Tibial artery (tissue), 4 donors: ENCODE measurements around the gene EFR3B.
"Not testable (repeated sequence)": the region's sequence is repeated elsewhere in the genome, so short reads cannot be mapped to it uniquely, and the experiment has no call there.

Experiments
- DNase-seq, 2 donors: peaks; one replicate each; pipeline ENCODE4 v3.0.0-alpha.2; 2019
- H3K27ac ChIP-seq, 2 donors: fragments of 200-600 bp; sonication (generic) in 1 of 2; 1 replicate in 1 of 2; 2 replicates in 1 of 2; pipeline ENCODE4 v1.5.1; 2018 to 2019; ENCODE audit warnings: mild to moderate bottlenecking in 1 of 2
- H3K27me3 ChIP-seq, 2 donors: fragments of 200-600 bp; sonication (generic) in 1 of 2; one replicate each; pipeline versions ENCODE4 v1.5.1 to v1.6.0; 2016 to 2019
- H3K36me3 ChIP-seq, 3 donors: fragments of 200-600 bp; sonication (generic) in 2 of 3; one replicate each; pipeline ENCODE4 v1.5.1; 2016 to 2019; ENCODE audit warnings: mild to moderate bottlenecking in 2 of 3
- H3K4me1 ChIP-seq, 4 donors: fragments of 200-600 bp; sonication (generic) in 2 of 4; 1 replicate in 3 of 4; 2 replicates in 1 of 4; pipeline ENCODE4 v1.5.1; 2016 to 2019
- H3K4me3 ChIP-seq, 2 donors: fragments of 200-600 bp; sonication (generic) in 1 of 2; 1 replicate in 1 of 2; 2 replicates in 1 of 2; pipeline ENCODE4 v1.5.1; 2018 to 2019; ENCODE audit warnings: mild to moderate bottlenecking in 2 of 2
- H3K9me3 ChIP-seq, 3 donors: fragments of 200-600 bp; sonication (generic) in 1 of 3; one replicate each; pipeline ENCODE4 v1.5.1; 2016 to 2019
- intact Hi-C: fragments of 100-400 bp; cut with DNase I; formaldehyde crosslinking; loops from one replicate; pipeline ENCODE4 v1.15.0; 2023; ENCODE audit warnings: low total_unique reads
- TF ChIP-seq, protein P1 (sequence below), 2 experiments: fragments of 200-600 bp in 1 of 2; fragments of 450-650 bp in 1 of 2; IDR thresholded peaks; one replicate each; pipeline ENCODE4 v1.5.1; 2017 to 2019; ENCODE audit warnings: antibody characterized with exemption in 2 of 2, mild to moderate bottlenecking in 1 of 2, moderate library complexity in 1 of 2

Gene EFR3B, protein sequence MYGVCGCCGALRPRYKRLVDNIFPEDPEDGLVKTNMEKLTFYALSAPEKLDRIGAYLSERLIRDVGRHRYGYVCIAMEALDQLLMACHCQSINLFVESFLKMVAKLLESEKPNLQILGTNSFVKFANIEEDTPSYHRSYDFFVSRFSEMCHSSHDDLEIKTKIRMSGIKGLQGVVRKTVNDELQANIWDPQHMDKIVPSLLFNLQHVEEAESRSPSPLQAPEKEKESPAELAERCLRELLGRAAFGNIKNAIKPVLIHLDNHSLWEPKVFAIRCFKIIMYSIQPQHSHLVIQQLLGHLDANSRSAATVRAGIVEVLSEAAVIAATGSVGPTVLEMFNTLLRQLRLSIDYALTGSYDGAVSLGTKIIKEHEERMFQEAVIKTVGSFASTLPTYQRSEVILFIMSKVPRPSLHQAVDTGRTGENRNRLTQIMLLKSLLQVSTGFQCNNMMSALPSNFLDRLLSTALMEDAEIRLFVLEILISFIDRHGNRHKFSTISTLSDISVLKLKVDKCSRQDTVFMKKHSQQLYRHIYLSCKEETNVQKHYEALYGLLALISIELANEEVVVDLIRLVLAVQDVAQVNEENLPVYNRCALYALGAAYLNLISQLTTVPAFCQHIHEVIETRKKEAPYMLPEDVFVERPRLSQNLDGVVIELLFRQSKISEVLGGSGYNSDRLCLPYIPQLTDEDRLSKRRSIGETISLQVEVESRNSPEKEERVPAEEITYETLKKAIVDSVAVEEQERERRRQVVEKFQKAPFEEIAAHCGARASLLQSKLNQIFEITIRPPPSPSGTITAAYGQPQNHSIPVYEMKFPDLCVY

DNA sequence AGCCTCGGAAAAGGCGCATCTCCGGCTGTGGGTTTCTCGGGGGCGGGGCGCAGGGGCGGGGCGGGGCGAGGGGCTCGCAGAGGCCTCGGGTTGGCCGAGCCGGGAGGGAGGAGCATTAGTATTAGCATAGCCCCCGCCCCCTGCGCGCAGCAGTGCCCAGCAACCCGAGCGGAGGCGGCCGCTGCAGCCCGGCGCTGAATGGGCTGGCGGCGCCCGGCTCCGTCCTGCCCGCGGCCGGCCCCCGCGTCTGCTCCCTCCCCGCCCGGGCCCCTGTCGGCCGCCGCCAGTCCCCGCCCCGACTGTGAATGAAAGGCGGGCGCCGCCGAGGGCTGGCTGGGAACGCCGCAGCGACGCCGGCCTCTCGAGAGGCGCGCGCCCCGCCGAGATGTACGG lies at the start of gene EFR3B:
Gene EFR3B (plus strand): TSS at position 149 of the 393 bp plus-strand sequence. CDS start 237 bp downstream, at position 386.
- peak within 1 kb of the TSS; percentile 47 to 69 for H3K27ac ChIP-seq
- DNase-seq, result peak; percentile 96 to 97
- H3K4me3 ChIP-seq, result peak within 1 kb of the TSS; percentile 59 to 77
- H3K4me1 ChIP-seq, result peaks cover 0 to 26% (median 14%) of the 10 kb centered on the region in 4 donors
- intact Hi-C loops, result loop anchor here (5.0 kb wide), 2 partner anchors 65 to 90 kb away; no protein-coding TSS in a partner anchor
- no peaks in the 10 kb centered on the region for H3K36me3 ChIP-seq
- TF ChIP-seq, protein P1, sequence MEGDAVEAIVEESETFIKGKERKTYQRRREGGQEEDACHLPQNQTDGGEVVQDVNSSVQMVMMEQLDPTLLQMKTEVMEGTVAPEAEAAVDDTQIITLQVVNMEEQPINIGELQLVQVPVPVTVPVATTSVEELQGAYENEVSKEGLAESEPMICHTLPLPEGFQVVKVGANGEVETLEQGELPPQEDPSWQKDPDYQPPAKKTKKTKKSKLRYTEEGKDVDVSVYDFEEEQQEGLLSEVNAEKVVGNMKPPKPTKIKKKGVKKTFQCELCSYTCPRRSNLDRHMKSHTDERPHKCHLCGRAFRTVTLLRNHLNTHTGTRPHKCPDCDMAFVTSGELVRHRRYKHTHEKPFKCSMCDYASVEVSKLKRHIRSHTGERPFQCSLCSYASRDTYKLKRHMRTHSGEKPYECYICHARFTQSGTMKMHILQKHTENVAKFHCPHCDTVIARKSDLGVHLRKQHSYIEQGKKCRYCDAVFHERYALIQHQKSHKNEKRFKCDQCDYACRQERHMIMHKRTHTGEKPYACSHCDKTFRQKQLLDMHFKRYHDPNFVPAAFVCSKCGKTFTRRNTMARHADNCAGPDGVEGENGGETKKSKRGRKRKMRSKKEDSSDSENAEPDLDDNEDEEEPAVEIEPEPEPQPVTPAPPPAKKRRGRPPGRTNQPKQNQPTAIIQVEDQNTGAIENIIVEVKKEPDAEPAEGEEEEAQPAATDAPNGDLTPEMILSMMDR (IDR thresholded peaks at IDR 0.05), result no peak
- no peaks in the 10 kb centered on the region for H3K27me3 ChIP-seq
- H3K9me3 ChIP-seq, result no peaks in the 10 kb centered on the region

DNA sequence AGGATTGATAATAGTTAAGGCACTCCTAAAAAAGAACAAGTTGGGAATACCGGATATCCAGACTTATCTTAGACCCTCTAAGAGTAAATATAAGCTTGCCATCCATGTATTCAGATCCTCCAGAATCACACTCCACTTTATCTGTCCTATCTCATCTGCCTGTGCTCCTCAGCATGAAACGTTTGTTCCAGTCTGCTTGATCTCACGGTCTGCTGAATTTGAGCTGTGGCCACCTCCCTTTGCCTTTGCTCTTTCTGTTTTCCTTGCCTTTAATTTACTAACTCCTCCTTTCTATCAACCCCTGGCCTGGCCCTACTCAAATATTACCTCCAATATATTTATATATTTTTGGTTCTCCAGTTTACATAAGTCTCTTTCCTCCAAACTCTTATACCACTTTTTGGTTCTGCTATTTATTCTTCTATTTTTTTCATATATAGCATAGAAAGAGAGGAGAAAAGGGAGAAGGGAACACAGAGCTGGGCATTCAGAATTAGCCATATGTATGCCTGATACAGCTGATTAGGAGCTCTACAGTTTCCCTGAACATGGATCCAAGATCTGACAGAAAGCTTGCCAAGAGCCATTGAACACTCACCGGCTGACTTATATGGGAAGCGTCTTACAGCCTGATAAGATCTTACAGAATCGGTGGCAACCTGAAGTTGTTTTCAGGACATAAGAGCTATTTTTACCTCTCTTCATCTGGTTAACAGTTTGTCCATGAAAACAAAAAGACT lies 48.3 kb upstream of the EFR3B start:
- Histone ChIP-seq H3K27ac (no peak overlapping the region), H3K36me3 (no peaks in the 10 kb centered on the region), H3K4me3 (no peak overlapping the region), H3K4me1 (peaks cover 0 to 5% (median 0%) of the 10 kb centered on the region in 4 donors), H3K27me3 (no peaks in the 10 kb centered on the region), H3K9me3 (no peaks in the 10 kb centered on the region)
- intact Hi-C loops, result no loop called here
- TF ChIP-seq, protein P1 (IDR thresholded peaks at IDR 0.05), result no peak
- DNase-seq, result no peak

DNA sequence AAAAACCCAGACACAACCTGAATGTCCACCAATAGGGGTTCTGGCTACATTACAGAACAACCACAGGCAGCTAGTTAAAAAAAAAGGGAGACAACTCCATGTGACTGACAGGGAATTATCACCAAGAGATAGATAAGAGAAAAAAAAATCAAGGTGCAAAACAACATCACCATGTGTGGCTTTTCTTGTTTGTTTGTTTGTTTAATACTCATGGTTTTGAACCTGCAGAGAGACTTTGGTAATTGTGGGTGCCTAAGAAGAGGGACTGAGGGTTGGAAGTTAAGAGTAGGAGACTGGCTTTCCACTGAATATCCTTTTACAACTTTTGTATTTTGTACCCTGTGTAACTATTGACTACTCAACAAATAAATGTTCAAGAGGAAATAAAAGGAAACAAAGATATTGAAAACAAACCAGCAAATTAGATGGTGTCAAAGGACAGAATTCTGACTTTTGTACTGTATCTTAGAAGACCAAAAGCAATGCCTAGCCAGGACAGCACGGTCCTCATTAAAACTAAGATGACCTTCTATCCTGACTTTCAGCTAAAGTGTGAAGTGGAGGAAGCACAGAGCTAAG lies 47.6 kb upstream of the EFR3B start:
- no peak overlapping the region for H3K4me3 ChIP-seq
- TF ChIP-seq, protein P1 (IDR thresholded peaks at IDR 0.05), result no peak
- H3K4me1 ChIP-seq, result peaks cover 0 to 5% (median 0%) of the 10 kb centered on the region in 4 donors
- no peaks in the 10 kb centered on the region for H3K36me3 ChIP-seq
- no peak for DNase-seq
- H3K27me3 ChIP-seq, result no peaks in the 10 kb centered on the region
- H3K9me3 ChIP-seq, result no peaks in the 10 kb centered on the region
- H3K27ac ChIP-seq, result no peak overlapping the region
- intact Hi-C loops, result no loop called here

DNA sequence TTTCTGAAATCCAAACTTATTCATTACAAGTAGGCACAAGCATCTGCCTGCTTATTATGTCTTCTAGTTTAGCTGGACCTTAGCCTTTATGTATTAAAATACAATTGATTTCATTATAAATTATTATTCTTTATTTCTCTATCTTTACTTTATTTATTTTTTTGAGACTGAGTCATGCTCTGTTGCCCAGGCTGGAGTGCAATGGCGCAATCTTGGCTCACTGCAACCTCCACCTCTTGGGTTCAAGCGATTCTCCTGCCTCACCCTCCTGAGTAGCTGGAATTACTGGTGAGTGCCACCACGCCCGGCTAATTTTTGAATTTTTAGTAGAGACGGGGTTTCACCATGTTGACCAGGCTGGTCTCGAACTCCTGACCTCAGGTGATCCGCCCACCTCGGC lies 42.8 kb upstream of the EFR3B start:
- intact Hi-C loops, H3K27me3 ChIP-seq, H3K36me3 ChIP-seq, H3K4me1 ChIP-seq, H3K9me3 ChIP-seq, H3K27ac ChIP-seq, DNase-seq, H3K4me3 ChIP-seq: not testable (repeated sequence)

DNA sequence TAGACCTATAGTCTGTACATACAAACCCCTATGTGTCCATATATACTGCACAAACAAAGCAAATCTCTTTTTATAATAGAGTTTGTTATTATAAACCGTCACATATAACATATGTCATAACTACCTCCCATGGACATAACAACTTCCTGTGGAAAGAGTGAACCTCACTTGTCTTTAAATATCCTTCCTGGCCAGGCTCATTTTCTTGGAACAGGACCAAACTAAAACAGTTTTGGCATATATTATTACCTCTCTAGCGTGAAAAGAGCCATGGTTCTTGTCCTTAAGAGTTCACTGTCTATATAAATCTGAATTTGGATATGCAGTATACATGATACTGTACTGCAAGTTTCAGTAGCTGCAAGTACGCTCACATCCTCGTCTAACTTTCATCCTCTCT lies 41.8 kb upstream of the EFR3B start:
- no peak for DNase-seq
- no peaks in the 10 kb centered on the region for H3K27me3 ChIP-seq
- intact Hi-C loops, result no loop called here
- H3K27ac ChIP-seq, result no peak overlapping the region
- no peaks in the 10 kb centered on the region for H3K36me3 ChIP-seq
- no peaks in the 10 kb centered on the region for H3K9me3 ChIP-seq
- H3K4me3 ChIP-seq, result no peak overlapping the region
- TF ChIP-seq, protein P1 (IDR thresholded peaks at IDR 0.05), result no peak
- peaks cover 0 to 10% (median 0%) of the 10 kb centered on the region in 4 donors for H3K4me1 ChIP-seq
